AG20443 (cell line): ENCODE results near the gene ZDHHC4.
"Not testable (repeated sequence)": the region's sequence is repeated elsewhere in the genome, so short reads cannot be mapped to it uniquely, and the experiment has no call there.

ENCODE experiments used
- DNase-seq: peaks from one replicate; pipeline ENCODE4 v3.0.0; 2012; ENCODE audit warnings: low spot score, mixed read lengths

The ZDHHC4 gene

GRCh38 chr7:6634971-6635370 is 57.7 kb downstream of the ZDHHC4 start:
- not testable (repeated sequence) for DNase-seq

- peak; percentile 97 for DNase-seq
Measured at GRCh38 chr7:6636741-6637543, 59.7 kb downstream of the ZDHHC4 start, which contains the start of gene ZNF316. Gene ZNF316, plus strand, starts transcription at chr7:6637318. Its CDS starts 5,092 bp downstream, at chr7:6642410.

- DNase-seq = peak; percentile 78
Measured at GRCh38 chr7:6637544-6638229, 60.4 kb downstream of the ZDHHC4 start.
